H1 (cell line): ENCODE measurements around the gene KRTAP29-1. TPM values are rescaled to one million over a fixed set of nuclear protein-coding genes. Genes with fewer than 3 reads are reported as not detected.

Source experiments
- CTCF ChIA-PET: fragments of 300-600 bp; sonication (Branson Sonifier 250); formaldehyde crosslinking; loops from one replicate; lab custom pipeline; 2021; ENCODE audit not compliant: partially characterized antibody; lab: Charles Lee
- POLR2A ChIA-PET: fragments of 300-600 bp; sonication (Branson Sonifier 250); formaldehyde crosslinking; loops from one replicate; lab custom pipeline; 2021; ENCODE audit warnings: inconsistent platforms; ENCODE audit not compliant: partially characterized antibody; lab: Charles Lee
- DNase-seq, 2 experiments: peaks; one replicate each; pipeline versions ENCODE4 v3.0.0 to v3.0.0-alpha.2; 2010 to 2022; ENCODE audit warnings: low spot score in 2 of 2, low read depth in 1 of 2, mixed read lengths in 1 of 2
- FAIRE-seq: peaks from 2 replicates; lab custom pipeline; 2011; peaks lifted over from hg19 to GRCh38; lab: Jason Lieb, UNC
- H2AFZ ChIP-seq: 2 replicates; pipeline ENCODE4 v1.8.1; 2012; ENCODE audit warnings: low read length, inconsistent platforms
- H2AK5ac ChIP-seq: 2 replicates; pipeline ENCODE4 v1.6.1; 2013; ENCODE audit warnings: low read depth, low read length
- H2BK120ac ChIP-seq: replicated peaks from 2 replicates; pipeline ENCODE3; 2013; ENCODE audit warnings: low read depth, low read length, inconsistent platforms
- H2BK12ac ChIP-seq: 2 replicates; pipeline ENCODE4 v1.6.1; 2013; ENCODE audit warnings: low read depth, low read length
- H2BK15ac ChIP-seq: 2 replicates; pipeline ENCODE4 v1.6.1; 2013; ENCODE audit warnings: low read length
- H2BK20ac ChIP-seq: 2 replicates; pipeline ENCODE4 v1.6.1; 2013; ENCODE audit warnings: low read length
- H2BK5ac ChIP-seq: 2 replicates; pipeline ENCODE4 v1.6.1; 2013; ENCODE audit warnings: low read depth, low read length
- H3K14ac ChIP-seq: 2 replicates; pipeline ENCODE4 v1.6.1; 2013; ENCODE audit warnings: inconsistent platforms; ENCODE audit not compliant: insufficient read length
- H3K18ac ChIP-seq: 2 replicates; pipeline ENCODE4 v1.6.1; 2013; ENCODE audit warnings: low read length; ENCODE audit errors: extremely low read depth
- H3K23ac ChIP-seq: 2 replicates; pipeline ENCODE4 v1.6.1; 2013; ENCODE audit warnings: inconsistent platforms; ENCODE audit not compliant: insufficient read length
- H3K23me2 ChIP-seq: 2 replicates; pipeline ENCODE4 v1.6.1; 2013; ENCODE audit warnings: low read depth, low read length
- H3K27ac ChIP-seq: 2 replicates; pipeline ENCODE4 v1.6.1; 2011; ENCODE audit warnings: low read depth, low read length, inconsistent platforms
- H3K27me3 ChIP-seq, 4 experiments: replicated peaks in 1 of 4; 1 replicate in 1 of 4; 2 replicates in 3 of 4; pipeline versions ENCODE4 v1.6.1 to v1.8.1; 2011 to 2013; ENCODE audit warnings: low read length in 3 of 4, mild to moderate bottlenecking in 3 of 4, inconsistent platforms in 2 of 4, mixed read lengths in 2 of 4, moderate library complexity in 1 of 4; ENCODE audit not compliant: control insufficient read depth in 3 of 4, insufficient read depth in 3 of 4; ENCODE audit errors: extremely low read depth in 1 of 4
- H3K36me3 ChIP-seq, 4 experiments: 2 replicates each; pipeline versions ENCODE4 v1.6.1 to v1.8.1; 2011 to 2013; ENCODE audit warnings: mild to moderate bottlenecking in 4 of 4, low read length in 3 of 4, moderate library complexity in 2 of 4, control low read depth in 1 of 4, inconsistent platforms in 1 of 4; ENCODE audit not compliant: insufficient read depth in 4 of 4, control insufficient read depth in 2 of 4
- H3K4ac ChIP-seq: replicated peaks from 2 replicates; pipeline ENCODE3; 2013; ENCODE audit warnings: low read length, low read depth, mixed read lengths, inconsistent platforms; ENCODE audit not compliant: insufficient read length
- H3K4me1 ChIP-seq, 4 experiments: replicated peaks in 1 of 4; 1 replicate in 1 of 4; 2 replicates in 3 of 4; pipeline versions ENCODE4 v1.6.1 to v1.8.1; 2011 to 2013; ENCODE audit warnings: low read length in 3 of 4, inconsistent platforms in 2 of 4, mixed read lengths in 1 of 4; ENCODE audit not compliant: insufficient read depth in 4 of 4, control insufficient read depth in 3 of 4
- H3K4me2 ChIP-seq, 2 experiments: 2 replicates each; pipeline versions ENCODE4 v1.6.1 to v1.8.1; 2011 to 2013; ENCODE audit warnings: low read depth in 2 of 2, low read length in 2 of 2, control low read depth in 1 of 2, inconsistent platforms in 1 of 2, mild to moderate bottlenecking in 1 of 2; ENCODE audit not compliant: insufficient read depth in 1 of 2
- H3K4me3 ChIP-seq, 4 experiments: fragments of 200-600, 300-600 bp in 1 of 4; sonication (generic), shearing (Covaris generic), sonication (Bioruptor Twin) in 1 of 4; 2 replicates each; pipeline versions ENCODE4 v1.5.1 to v1.8.1; 2011 to 2016; ENCODE audit warnings: low read length in 4 of 4, low read depth in 3 of 4, control low read depth in 2 of 4, inconsistent platforms in 2 of 4, mild to moderate bottlenecking in 2 of 4, mixed read lengths in 1 of 4, moderate library complexity in 1 of 4; ENCODE audit not compliant: insufficient read depth in 2 of 4; ENCODE audit errors: extremely low read depth in 1 of 4
- H3K56ac ChIP-seq: replicated peaks from 2 replicates; pipeline ENCODE3; 2013; ENCODE audit warnings: low read depth, mild to moderate bottlenecking, mixed read lengths, low read length, inconsistent platforms; ENCODE audit not compliant: insufficient read length
- H3K79me1 ChIP-seq: 2 replicates; pipeline ENCODE4 v1.6.1; 2013; ENCODE audit warnings: low read depth, low read length, control low read depth
- H3K79me2 ChIP-seq, 2 experiments: 2 replicates each; pipeline versions ENCODE4 v1.6.1 to v1.8.1; 2012 to 2013; ENCODE audit warnings: low read length in 2 of 2, mild to moderate bottlenecking in 2 of 2, inconsistent platforms in 1 of 2; ENCODE audit not compliant: insufficient read depth in 2 of 2, control insufficient read depth in 1 of 2
- H3K9ac ChIP-seq, 4 experiments: replicated peaks in 1 of 4; 1 replicate in 1 of 4; 2 replicates in 3 of 4; pipeline versions ENCODE4 v1.6.1 to v1.8.1; 2011 to 2013; ENCODE audit warnings: low read depth in 3 of 4, low read length in 3 of 4, control low read depth in 2 of 4, mild to moderate bottlenecking in 2 of 4, moderate library complexity in 2 of 4, inconsistent platforms in 1 of 4; ENCODE audit errors: extremely low read depth in 1 of 4
- H3K9me3 ChIP-seq, 2 experiments: 2 replicates each; pipeline versions ENCODE4 v1.6.1 to v1.8.1; 2012 to 2013; ENCODE audit warnings: mild to moderate bottlenecking in 2 of 2, moderate library complexity in 2 of 2, control low read depth in 1 of 2, inconsistent platforms in 1 of 2, low read depth in 1 of 2, low read length in 1 of 2, mixed read lengths in 1 of 2; ENCODE audit not compliant: insufficient read depth in 2 of 2
- H4K20me1 ChIP-seq, 2 experiments: replicated peaks in 1 of 2; 2 replicates each; pipeline versions ENCODE3 to v1.8.1; 2011 to 2013; ENCODE audit warnings: inconsistent platforms in 2 of 2, low read length in 2 of 2, mild to moderate bottlenecking in 1 of 2; ENCODE audit not compliant: insufficient read depth in 2 of 2, control insufficient read depth in 1 of 2
- H4K5ac ChIP-seq: 2 replicates; pipeline ENCODE4 v1.6.1; 2013; ENCODE audit warnings: low read length, low read depth, mixed read lengths, inconsistent platforms; ENCODE audit not compliant: insufficient read length
- H4K8ac ChIP-seq: 2 replicates; pipeline ENCODE4 v1.8.0; 2013; ENCODE audit warnings: mild to moderate bottlenecking, moderate library complexity, low read length, inconsistent platforms; ENCODE audit not compliant: insufficient read depth; ENCODE audit errors: extremely low read depth
- H4K91ac ChIP-seq: replicated peaks from 2 replicates; pipeline ENCODE3; 2013; ENCODE audit warnings: low read length, mixed read lengths, inconsistent platforms; ENCODE audit not compliant: insufficient read length
- CBX8 ChIP-seq: fragments of 300-800, 300-1000 bp; sonication (generic); IDR thresholded peaks from 2 replicates; pipeline ENCODE4 v1.7.1; 2016; ENCODE audit warnings: low read depth, low read length, borderline replicate concordance
- CEBPB ChIP-seq: IDR thresholded peaks from 2 replicates; pipeline ENCODE4 v1.6.1; 2012; ENCODE audit warnings: low read depth, low read length
- CREB1 ChIP-seq: IDR thresholded peaks from 2 replicates; pipeline ENCODE4 v1.6.1; 2012; ENCODE audit warnings: inconsistent platforms
- CTCF ChIP-seq, 3 experiments: IDR thresholded peaks; 1 replicate in 2 of 3; 2 replicates in 1 of 3; pipeline versions ENCODE4 v1.5.1 to v1.6.1; 2011; ENCODE audit warnings: low read length in 3 of 3, mild to moderate bottlenecking in 3 of 3, inconsistent platforms in 2 of 3, low read depth in 1 of 3, moderate library complexity in 1 of 3; ENCODE audit not compliant: insufficient read depth in 1 of 3; ENCODE audit errors: control extremely low read depth in 1 of 3
- FOSL1 ChIP-seq: IDR thresholded peaks from 2 replicates; pipeline ENCODE4 v1.6.1; 2011; ENCODE audit warnings: mild to moderate bottlenecking, low read depth, low read length, moderate library complexity; ENCODE audit not compliant: insufficient read depth
- HDAC2 ChIP-seq, 2 experiments: fragments of 300-600 bp in 1 of 2; sonication (generic) in 1 of 2; IDR thresholded peaks; 2 replicates each; pipeline ENCODE4 v1.6.1; 2011 to 2012; ENCODE audit warnings: low read depth in 2 of 2, low read length in 2 of 2, mild to moderate bottlenecking in 2 of 2, moderate library complexity in 2 of 2, borderline replicate concordance in 1 of 2, inconsistent platforms in 1 of 2
- SIRT6 ChIP-seq: IDR thresholded peaks from one replicate; pipeline ENCODE4 v1.7.1; 2012; ENCODE audit warnings: low read length, inconsistent platforms
- SP4 ChIP-seq: IDR thresholded peaks from 2 replicates; pipeline ENCODE4 v1.6.1; 2012; ENCODE audit warnings: low read length, inconsistent platforms
- WGBS, 2 experiments: shearing (Covaris generic) in 1 of 2; methylation state at CpG; one replicate each; pipeline versions ENCODE4 v1.1.6 to v1.1.7; 2013 to 2015; ENCODE audit warnings: low lambda C conversion rate in 2 of 2, mixed read lengths in 2 of 2, inconsistent platforms in 1 of 2, low coverage in 1 of 2, missing lambda C conversion rate in 1 of 2; ENCODE audit not compliant: insufficient replicate concordance in 2 of 2, insufficient coverage in 1 of 2, insufficient read length in 1 of 2; ENCODE audit errors: extremely low coverage in 1 of 2, missing lambda C conversion rate in 1 of 2; 5-methylcytosine and 5-hydroxymethylcytosine counted together
- polyA plus RNA-seq, 7 experiments: library from polyadenylated mRNA; depleted of rRNA in 3 of 7; stranded (reverse) in 5 of 7; unstranded in 2 of 7; fragments of >200 nt in 5 of 7; fragments of 200-250 nt in 2 of 7; gene quantifications; 1 replicate in 5 of 7; 2 replicates in 1 of 7; 4 replicates in 1 of 7; pipeline versions ENCODE4 v1.2.1 to v1.2.3, GENCODE V29; 2011 to 2013; ENCODE audit warnings: missing spikeins in 2 of 7, mixed read lengths in 2 of 7
- total RNA-seq: library from RNA; stranded (reverse); fragmentation: NEBNext Ultra II Directional; extraction: Animal tissue kit (Norgen Biotek cat#: 25700); gene quantifications from 2 replicates; pipeline ENCODE4 v1.2.1, GENCODE V29; 2021

Gene KRTAP29-1
- total and polyA plus RNA-seq, 2 of the 8 experiments (the other 6 are each of a cell fraction or from before 2014, with no cell fraction given), result not detected

- Histone ChIP-seq H3K4me2 (no peak overlapping the region), H2BK15ac (no peak overlapping the region), H2AFZ (no peak overlapping the region), H3K36me3 (no peaks in the 10 kb centered on the region), H3K4me1 (peaks cover 0 to 2% (median 0%) of the 10 kb centered on the region in 4 experiments; a peak in 2 of 7 replicates), H4K91ac (no peak overlapping the region), H3K56ac (no peak overlapping the region), H3K23ac (no peak overlapping the region), H2BK5ac (no peak overlapping the region), H2BK120ac (no peak overlapping the region), H2BK20ac (no peak overlapping the region), H3K4me3 (no peak overlapping the region), H2BK12ac (no peak overlapping the region), H3K9me3 (no peaks in the 10 kb centered on the region), H3K27ac (no peak overlapping the region), H3K79me2 (no peaks in the 10 kb centered on the region), H3K79me1 (no peaks in the 10 kb centered on the region), H3K27me3 (no peaks in the 10 kb centered on the region; a peak in 1 of 7 replicates), H3K14ac (no peak overlapping the region), H4K8ac (no peak overlapping the region), H3K9ac (no peak overlapping the region), H3K23me2 (no peaks in the 10 kb centered on the region), H4K5ac (no peak overlapping the region), H3K4ac (no peak overlapping the region), H2AK5ac (no peak overlapping the region), H3K18ac (no peak overlapping the region), H4K20me1 (no peaks in the 10 kb centered on the region)
- 92% methylated on average over 1 of the region's 1 CpG; no CpG with 5 or more reads in 1 of the 2 experiments for WGBS, 2 experiments
- ChIA-PET CTCF (no interaction called here), POLR2A (no interaction called here)
- TF ChIP-seq SP4 (no peak), CEBPB (no peak), CBX8 (no peak), SIRT6 (no peak), FOSL1 (no peak), CTCF (IDR thresholded peaks at IDR 0.05; ENCODE audit: control extremely low read depth in 1 of 3, insufficient read depth in 1 of 3, low read depth in 1 of 3, low read length in 3 of 3) (no peak), CREB1 (no peak), HDAC2 (IDR thresholded peaks at IDR 0.05; ENCODE audit: borderline replicate concordance in 1 of 2, low read depth in 2 of 2, low read length in 2 of 2) (no peak)
- FAIRE-seq (no peak), DNase-seq (no peak)
Measured at GRCh38 chr17:41311111-41311510, 8.5 kb upstream of the KRTAP29-1 start.
